GM19328 (cell line): ENCODE data around the gene AKR1E2.

Experiments used
- ATAC-seq: cut with Tn5 transposase; IDR thresholded peaks from one replicate; pipeline ENCODE4 v1.9.1; 2021; ENCODE audit warnings: mild to moderate bottlenecking, moderate library complexity; ENCODE audit not compliant: unreplicated experiment

AKR1E2 gene

DNA sequence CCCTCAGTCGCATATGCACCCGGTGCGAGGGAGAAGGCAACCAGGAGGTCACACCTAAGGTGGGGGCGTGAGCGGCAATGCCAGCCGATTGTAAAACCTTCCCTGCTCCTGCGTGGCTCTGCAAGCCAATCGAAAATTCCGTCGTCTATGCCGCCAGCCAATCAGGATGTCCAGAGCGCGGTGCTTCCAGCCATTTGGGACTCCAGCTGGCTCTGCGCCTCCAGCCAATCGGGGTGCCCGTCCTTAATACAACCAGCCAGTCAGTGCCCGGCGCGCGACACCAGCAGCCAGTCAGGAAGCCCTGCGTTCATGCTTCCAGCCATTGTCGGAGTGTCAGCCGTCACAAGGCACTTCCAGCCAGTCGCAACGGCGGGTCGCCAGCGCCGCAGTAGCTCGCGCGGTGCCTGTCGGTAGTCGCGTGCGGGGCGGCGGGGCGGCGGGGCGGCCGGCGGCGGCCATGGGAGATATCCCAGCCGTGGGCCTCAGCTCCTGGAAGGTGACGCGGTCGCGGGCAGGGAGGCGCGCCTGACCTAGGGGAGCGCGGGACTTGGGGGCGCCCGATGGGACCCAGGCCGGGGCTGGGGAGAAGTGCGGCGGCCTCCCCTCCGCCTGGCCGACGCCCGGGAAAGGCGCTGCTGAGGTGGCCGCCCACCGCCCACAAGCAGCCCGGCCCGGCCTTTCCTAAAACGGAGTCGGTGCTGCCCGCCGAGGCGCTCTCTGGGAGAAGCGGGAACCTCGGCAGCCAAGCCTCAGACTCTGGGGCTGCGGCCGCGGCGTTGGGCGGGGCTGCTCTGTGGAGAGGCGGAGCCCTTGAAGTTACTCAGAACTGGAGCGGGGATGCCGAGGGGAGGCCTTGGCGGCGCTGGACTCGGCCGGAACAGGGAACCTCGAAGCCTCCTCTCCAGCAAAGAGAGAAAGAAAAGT lies at the start of gene AKR1E2:
Gene AKR1E2 (plus strand): TSS at position 340 of the 924 bp plus-strand sequence. CDS start 118 bp downstream, at position 458.
- ATAC-seq: no peak

DNA sequence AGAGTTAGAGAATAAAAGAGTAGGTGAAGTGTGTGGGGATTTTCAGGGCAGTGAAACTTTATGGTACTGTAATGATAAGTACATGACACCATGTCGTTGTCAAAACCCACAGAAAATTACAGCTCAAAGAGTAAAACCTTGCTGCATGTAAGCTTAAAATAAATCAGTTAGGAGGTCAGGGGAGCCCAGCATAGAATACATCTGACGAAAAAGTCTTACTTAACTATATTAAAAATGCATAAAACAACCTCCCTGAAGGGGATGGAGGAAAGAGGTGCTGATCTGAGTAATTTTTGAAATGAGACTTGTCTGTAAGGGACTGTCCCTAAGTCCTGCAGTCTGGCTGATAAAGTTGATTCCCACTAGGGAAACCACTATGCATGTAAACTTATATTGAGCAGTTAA lies 49.8 kb upstream of the AKR1E2 start:
- ATAC-seq: no peak

DNA sequence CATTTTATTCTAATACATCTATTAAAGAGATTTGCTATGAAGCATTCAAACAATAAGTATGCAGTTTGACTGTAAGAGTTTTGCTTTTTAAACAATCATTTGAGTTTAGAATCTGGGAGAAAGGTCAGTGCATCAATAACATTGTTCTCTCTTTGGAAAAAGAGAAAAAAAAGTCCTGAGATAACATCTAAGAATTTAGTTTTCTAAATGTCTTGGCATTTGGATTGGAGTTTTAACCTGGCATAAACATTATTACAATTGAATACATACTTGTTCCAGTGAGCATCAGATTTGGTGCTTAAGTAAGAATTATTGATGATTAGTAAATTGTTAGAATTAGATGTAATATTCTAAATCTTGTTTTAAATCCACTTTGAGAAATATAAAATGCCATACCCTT lies 47.2 kb upstream of the AKR1E2 start:
- ATAC-seq: no peak

DNA sequence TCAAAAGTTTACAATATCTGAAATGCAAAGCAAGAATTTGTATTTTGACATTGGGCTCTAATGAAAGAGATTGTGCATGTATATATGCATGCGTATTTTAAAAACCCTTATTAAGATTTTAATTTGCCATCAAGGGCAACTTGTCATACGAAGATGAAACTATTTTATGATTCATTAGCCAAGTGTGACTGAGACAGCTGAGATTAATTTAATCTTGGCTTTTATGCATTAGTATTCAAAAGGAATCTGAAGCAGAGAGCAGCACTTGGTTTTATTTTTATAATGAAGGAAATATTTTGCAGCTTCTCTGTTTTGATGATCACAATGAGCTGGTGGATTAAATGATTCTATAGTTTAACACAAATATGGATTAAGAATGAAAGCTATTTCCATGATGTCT lies 45.9 kb upstream of the AKR1E2 start:
- no peak for ATAC-seq

DNA sequence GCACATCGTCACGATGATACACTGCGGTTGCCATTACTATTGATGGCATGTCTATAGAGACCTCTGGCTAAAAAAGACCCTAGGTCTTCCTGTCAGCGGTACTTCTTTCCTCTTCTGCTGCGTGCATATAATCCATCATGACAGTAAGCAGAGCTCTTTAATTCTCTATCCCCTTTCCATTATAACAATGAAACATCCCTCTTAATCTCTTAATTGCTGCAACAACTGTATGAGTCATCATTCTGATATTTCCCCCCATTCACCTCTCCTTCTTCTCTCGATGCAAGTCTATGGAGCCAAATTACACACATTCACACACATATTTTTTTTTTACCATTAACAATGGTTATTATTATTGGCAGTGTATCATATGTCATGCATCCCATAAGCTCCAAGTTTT lies 45.2 kb upstream of the AKR1E2 start:
- no peak for ATAC-seq

DNA sequence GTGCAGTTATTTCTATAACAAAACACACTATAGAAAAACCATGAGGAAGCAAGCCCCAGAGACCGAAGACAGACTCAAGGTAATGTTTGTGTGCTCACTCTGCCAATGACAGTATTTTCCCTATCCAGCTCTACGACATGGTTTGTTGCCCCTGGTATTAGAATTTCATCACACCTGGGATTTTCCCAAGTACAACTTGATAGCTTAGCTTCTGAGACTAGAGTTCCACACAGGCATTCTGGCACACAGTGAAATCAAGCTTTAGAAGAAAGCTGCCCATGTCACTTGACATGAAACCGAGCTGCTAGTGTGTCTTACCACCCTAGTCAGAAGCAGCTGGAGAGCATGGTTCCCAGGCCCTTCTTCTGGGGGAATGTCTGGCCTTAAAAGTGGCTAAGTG lies 44.1 kb upstream of the AKR1E2 start:
- no peak for ATAC-seq

DNA sequence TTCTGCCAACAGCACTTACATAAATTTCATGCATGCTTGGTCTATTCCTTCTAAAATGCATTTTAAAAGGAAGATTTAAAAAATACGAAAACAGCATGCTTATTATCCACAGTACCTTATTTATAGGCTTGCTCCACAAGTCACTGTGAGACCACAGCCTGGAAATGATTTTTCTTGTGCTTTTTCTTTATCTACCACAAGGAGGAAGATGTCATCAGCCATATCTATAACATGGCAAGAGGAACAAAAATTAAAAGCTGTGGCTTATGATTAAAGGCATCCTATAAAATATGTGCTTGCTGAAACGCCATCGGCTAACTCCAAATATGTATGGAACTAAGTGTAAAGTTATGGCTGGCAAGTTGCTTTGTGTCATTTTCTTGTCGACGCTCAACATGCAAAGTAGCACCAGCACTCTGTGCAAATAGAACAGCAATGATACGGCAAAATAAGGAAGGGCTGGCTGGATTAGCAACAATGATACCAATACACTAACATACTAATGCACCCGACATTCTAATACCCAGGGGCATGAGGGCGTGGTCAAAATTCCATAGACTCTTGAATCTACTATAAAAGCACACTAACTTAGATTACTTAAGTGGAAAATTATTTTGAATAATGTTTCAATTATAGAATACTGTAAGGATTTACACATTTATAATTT lies 41.2 kb upstream of the AKR1E2 start:
- no peak for ATAC-seq

DNA sequence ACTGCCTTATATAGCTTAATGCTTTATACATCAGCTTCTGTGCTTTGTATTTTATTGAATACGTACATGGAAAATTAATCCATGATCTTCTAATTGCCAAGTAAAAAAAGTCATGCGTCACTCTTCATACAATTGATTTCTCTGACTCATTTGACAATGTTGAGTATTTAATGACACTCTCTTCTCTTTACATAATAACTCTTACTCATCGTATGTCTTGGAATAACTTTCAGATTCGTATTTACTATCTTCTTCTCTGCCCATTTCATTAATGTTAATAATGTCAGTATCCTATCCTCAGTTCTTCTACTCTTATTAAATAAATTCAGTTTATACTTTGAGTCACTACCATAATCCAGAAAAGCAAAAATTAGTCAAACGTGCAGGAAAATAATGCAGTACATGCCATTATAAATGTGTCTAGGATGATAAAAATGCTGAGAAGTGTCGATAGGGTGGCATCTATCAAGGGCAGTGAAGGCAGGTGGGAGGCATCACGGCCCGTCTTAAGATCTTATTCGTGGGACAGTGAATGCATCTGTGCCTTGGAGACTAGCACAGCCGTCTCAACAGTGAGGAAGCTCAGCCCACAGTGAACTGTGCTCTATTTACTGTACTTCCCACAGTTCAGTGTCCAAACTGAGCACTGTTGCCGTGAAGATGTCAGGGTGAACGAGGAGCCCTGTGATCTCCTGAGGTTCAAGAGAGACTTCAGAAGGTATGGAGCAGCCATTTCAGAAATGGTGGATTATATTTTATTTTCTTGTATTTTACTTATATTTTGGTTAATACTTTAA lies 39.8 kb upstream of the AKR1E2 start:
- ATAC-seq: no peak

- no peak for ATAC-seq
These were observed 36.0 kb upstream of the AKR1E2 start for GRCh38 chr10:4790045-4790444.

GRCh38 chr10:4790922-4791321 lies 35.1 kb upstream of the AKR1E2 start:
- no peak for ATAC-seq

DNA sequence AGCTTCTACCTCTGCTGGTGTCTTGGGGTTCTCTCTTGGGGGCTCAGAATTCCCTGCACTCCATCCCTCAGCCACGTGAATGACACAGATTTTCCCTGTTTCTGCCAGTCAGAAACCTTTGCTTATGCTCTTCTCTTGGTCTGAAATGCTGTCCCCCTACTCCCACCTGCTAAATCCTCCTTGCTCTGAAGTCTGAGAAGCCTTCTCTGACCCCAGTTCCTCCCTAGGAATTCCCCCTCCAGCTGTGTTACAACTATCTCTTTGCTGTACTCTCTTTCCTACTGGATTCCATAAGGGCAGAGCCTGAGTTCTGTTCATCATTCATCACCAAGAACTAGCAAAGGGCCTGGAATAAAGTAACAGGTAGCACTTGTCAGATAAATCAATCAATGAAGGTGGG lies 33.6 kb upstream of the AKR1E2 start:
- no peak for ATAC-seq

DNA sequence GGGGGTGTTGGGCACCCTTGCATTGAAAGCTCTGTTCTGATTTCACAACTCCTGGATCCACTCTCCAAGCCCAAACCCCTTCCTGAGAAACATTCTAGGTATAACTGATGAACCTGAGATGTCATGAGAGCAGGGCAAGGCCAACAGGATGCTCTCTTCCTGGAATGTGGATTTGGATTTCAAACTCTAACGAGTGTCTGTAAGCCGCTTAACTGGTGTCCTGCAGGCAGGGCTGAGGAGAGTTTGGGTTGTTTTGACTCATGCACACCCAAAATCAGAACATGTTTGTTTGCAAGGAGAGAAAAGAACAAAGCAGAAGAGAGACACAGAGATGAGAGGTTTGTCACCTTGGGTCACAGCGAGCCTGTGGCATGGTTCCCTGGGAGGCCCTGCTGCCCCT lies 24.6 kb upstream of the AKR1E2 start:
- ATAC-seq: no peak

DNA sequence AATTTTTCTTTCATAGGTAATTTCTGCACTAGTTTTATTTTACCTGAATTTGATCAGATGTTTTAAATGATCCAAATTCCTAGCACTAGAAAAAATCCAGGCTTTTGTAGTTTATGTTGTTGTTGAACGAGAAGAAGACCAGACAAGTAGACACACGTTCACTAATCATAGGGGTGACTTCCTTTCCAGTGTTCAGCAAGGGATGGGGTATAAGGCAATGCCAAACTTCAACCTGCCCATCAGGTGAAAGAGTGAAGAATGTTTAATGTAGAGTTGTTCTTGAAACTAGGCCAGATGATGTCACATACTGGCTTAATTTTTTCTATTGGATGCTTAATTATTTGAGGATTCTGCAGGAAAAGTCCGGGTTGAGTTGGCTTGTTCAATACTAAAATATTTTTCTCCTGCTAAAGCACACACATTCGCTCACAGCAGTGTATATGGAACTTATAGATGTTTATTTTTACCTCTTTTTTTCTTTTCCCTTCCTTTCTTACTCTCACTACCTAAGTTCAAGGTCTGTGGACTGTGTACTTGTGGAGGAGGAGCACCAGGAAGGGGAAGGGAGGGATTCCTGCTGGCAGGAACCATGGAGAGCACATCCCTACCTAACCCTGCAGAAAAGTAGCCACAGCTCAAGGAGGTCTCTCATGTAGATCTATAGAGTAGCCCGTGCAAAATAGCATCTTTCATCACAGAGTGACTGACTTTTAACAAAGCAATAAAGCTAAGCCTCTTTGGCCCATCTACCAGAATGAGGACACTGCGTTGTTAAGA lies 23.1 kb upstream of the AKR1E2 start:
- no peak for ATAC-seq

GRCh38 chr10:4803822-4804221 lies 22.2 kb upstream of the AKR1E2 start:
- no peak for ATAC-seq

- ATAC-seq: no peak
These were observed 21.5 kb upstream of the AKR1E2 start for GRCh38 chr10:4804465-4804864.

- ATAC-seq: no peak
These were observed 19.5 kb upstream of the AKR1E2 start for GRCh38 chr10:4806534-4806933.

- ATAC-seq: no peak
These were observed 18.1 kb upstream of the AKR1E2 start for GRCh38 chr10:4807761-4808507.

- ATAC-seq: no peak
These were observed 16.9 kb upstream of the AKR1E2 start for GRCh38 chr10:4809156-4809555.

- ATAC-seq: no peak
These were observed 15.9 kb upstream of the AKR1E2 start for GRCh38 chr10:4810092-4810491.

GRCh38 chr10:4812046-4812445 lies 14.0 kb upstream of the AKR1E2 start:
- no peak for ATAC-seq
